Neuron (in vitro differentiated cells): ENCODE data around the gene CHN2.
A peak's percentile ranks its signal among the peaks of the same experiment; 100 is the strongest.
"Not testable (repeated sequence)": the region's sequence is repeated elsewhere in the genome, so short reads cannot be mapped to it uniquely, and the experiment has no call there.

Experiments
- H2AFZ ChIP-seq: one replicate; pipeline ENCODE4 v1.6.1; 2013; ENCODE audit warnings: low read depth, mild to moderate bottlenecking, inconsistent platforms, low read length, moderate library complexity
- H3K27me3 ChIP-seq: one replicate; pipeline ENCODE4 v1.6.1; 2013; ENCODE audit warnings: low read length; ENCODE audit not compliant: insufficient read depth
- H3K36me3 ChIP-seq: one replicate; pipeline ENCODE4 v1.6.1; 2013; ENCODE audit warnings: low read length; ENCODE audit not compliant: insufficient read depth
- H3K4me1 ChIP-seq: one replicate; pipeline ENCODE4 v1.6.1; 2013; ENCODE audit warnings: low read length; ENCODE audit not compliant: insufficient read depth
- H3K4me3 ChIP-seq: 2 replicates; pipeline ENCODE4 v1.5.1; 2013; ENCODE audit warnings: mild to moderate bottlenecking, low read length, moderate library complexity
- H3K9me3 ChIP-seq: one replicate; pipeline ENCODE4 v1.6.1; 2013; ENCODE audit warnings: low read length

Gene CHN2

GRCh38 chr7:29193316-29194205 is 1.0 kb upstream of the CHN2 start:
- Histone ChIP-seq H2AFZ (peak overlapping the region; percentile 79), H3K27me3 (peaks cover 71% of the 10 kb centered on the region), H3K4me1 (peaks cover 3% of the 10 kb centered on the region), H3K36me3 (no peaks in the 10 kb centered on the region), H3K4me3 (peak overlapping the region; percentile 47), H3K9me3 (no peaks in the 10 kb centered on the region)

GRCh38 chr7:29194206-29194593 is 375 bp upstream of the CHN2 start:
- H3K4me1 ChIP-seq = peaks cover 3% of the 10 kb centered on the region
- peak overlapping the region; percentile 79 for H2AFZ ChIP-seq
- no peaks in the 10 kb centered on the region for H3K36me3 ChIP-seq
- H3K9me3 ChIP-seq = no peaks in the 10 kb centered on the region
- H3K4me3 ChIP-seq = peak overlapping the region; percentile 47
- peaks cover 71% of the 10 kb centered on the region for H3K27me3 ChIP-seq

- H2AFZ ChIP-seq = no peak overlapping the region
- H3K36me3 ChIP-seq = no peaks in the 10 kb centered on the region
- H3K4me1 ChIP-seq = peaks cover 3% of the 10 kb centered on the region
- peaks cover 57% of the 10 kb centered on the region for H3K27me3 ChIP-seq
- no peak overlapping the region for H3K4me3 ChIP-seq
- no peaks in the 10 kb centered on the region for H3K9me3 ChIP-seq
Measured at GRCh38 chr7:29196191-29196590, 1.6 kb downstream of the CHN2 start.

GRCh38 chr7:29196971-29197595 is 2.5 kb downstream of the CHN2 start:
- Histone ChIP-seq H3K27me3 (peaks cover 48% of the 10 kb centered on the region), H3K4me3 (no peak overlapping the region), H3K9me3 (no peaks in the 10 kb centered on the region)

GRCh38 chr7:29197916-29198315 is 3.3 kb downstream of the CHN2 start:
- Histone ChIP-seq H3K9me3 (no peaks in the 10 kb centered on the region), H3K4me3 (no peak overlapping the region), H2AFZ (no peak overlapping the region), H3K27me3 (peaks cover 41% of the 10 kb centered on the region), H3K4me1 (peaks cover 3% of the 10 kb centered on the region), H3K36me3 (no peaks in the 10 kb centered on the region)

More at GRCh38 chr7:29196971-29197595, 2.5 kb downstream of the CHN2 start:
- no peak overlapping the region for H2AFZ ChIP-seq
- no peaks in the 10 kb centered on the region for H3K36me3 ChIP-seq
- H3K4me1 ChIP-seq = peaks cover 3% of the 10 kb centered on the region

DNA sequence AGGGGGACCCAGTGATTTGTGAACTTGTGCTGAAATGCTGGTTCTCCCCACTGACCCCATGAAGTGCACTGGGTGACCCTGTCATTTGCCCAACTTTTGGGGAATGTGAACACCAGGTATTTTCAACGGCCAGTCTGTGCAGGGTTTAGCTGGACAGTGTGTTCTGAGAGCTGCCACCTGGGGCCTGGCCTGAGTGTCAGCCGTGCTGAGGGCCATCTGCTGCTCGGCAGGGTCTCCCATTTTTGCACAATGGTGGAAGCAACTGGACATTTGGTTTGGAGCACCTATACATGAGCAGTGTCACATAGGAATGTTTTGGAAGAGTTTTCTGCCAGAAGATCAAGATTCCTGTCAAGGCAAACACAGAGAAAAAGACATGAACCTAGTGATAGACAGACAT is 5.2 kb downstream of the CHN2 start:
- Histone ChIP-seq H3K4me3 (no peak overlapping the region), H3K36me3 (no peaks in the 10 kb centered on the region), H2AFZ (no peak overlapping the region), H3K27me3 (peaks cover 26% of the 10 kb centered on the region), H3K4me1 (no peaks in the 10 kb centered on the region), H3K9me3 (no peaks in the 10 kb centered on the region)

GRCh38 chr7:29202651-29203069 is 8.1 kb downstream of the CHN2 start:
- no peak overlapping the region for H2AFZ ChIP-seq
- peaks cover 7% of the 10 kb centered on the region for H3K4me1 ChIP-seq
- peaks cover 3% of the 10 kb centered on the region for H3K27me3 ChIP-seq
- H3K9me3 ChIP-seq = no peaks in the 10 kb centered on the region
- no peak overlapping the region for H3K4me3 ChIP-seq
- H3K36me3 ChIP-seq = no peaks in the 10 kb centered on the region

DNA sequence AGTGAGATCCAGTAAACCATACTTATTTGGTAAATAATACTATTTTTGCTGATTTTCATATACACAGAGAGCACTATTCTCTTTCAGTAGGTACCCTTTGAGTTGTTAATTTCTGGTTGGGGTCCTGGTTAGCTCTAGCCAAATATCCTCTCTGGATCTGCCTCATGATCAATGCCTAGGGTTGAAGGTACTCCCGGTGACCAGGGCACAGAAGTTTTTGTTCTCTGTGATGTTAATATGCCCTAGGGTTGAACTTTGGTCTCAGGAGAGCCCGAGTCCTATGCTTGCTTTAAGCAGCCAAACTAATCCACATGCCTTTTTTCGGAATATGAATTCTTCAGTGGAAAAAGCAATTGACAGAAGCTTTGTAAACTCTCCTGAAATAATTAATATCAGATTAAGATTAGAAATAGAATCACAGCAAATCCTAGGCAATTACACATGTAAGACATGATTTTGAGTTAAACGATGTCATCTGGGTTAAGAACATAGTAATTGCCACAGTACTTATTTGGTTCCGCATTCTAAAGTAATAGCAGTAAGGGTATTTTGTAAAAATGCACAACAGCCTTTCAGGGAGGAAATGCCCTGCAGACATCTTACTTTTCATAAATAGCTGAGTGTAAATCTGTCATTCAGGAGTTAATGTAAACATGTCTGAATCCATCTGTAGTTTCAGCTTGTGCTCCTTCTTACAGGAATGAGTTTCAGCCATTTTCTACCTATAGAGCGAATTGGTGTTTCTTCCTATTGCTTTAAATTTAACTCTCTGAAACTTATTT is 10.1 kb downstream of the CHN2 start:
- Histone ChIP-seq H3K9me3 (no peaks in the 10 kb centered on the region), H3K27me3 (no peaks in the 10 kb centered on the region), H2AFZ (no peak overlapping the region), H3K4me1 (peaks cover 7% of the 10 kb centered on the region), H3K4me3 (no peak overlapping the region), H3K36me3 (no peaks in the 10 kb centered on the region)

DNA sequence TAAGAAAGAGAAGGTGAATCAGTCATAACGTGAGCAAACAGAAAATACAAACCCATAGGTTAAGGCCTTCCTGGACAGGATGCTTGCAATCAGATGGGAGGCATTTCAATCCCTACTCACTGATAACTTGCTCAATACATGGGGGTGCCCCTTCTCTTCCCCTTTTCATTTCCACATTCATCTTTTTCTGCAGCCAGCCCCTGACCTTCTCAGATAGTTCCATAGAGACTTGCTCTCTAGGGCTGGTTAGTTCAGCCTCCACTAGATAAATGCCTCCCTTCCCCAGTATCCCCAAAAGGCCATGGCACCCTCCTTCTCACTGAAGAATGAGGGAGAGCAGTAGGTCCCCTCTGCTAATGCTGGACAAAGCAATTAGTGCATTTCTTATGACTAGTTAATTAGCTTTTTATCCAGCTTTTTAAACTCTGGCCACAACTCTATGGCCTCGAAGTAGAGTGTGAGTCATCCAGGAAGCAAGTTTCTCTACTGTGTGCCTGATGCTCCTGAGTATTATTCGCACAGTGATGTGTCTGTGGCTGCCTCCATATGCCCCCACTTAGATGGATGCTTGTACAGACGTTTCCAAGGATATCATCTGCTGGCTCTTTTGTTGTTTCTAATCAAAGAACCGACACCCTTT is 12.7 kb downstream of the CHN2 start:
- Histone ChIP-seq H3K36me3 (no peaks in the 10 kb centered on the region), H3K9me3 (no peaks in the 10 kb centered on the region), H3K27me3 (no peaks in the 10 kb centered on the region), H2AFZ (no peak overlapping the region), H3K4me3 (no peak overlapping the region), H3K4me1 (peaks cover 7% of the 10 kb centered on the region)

DNA sequence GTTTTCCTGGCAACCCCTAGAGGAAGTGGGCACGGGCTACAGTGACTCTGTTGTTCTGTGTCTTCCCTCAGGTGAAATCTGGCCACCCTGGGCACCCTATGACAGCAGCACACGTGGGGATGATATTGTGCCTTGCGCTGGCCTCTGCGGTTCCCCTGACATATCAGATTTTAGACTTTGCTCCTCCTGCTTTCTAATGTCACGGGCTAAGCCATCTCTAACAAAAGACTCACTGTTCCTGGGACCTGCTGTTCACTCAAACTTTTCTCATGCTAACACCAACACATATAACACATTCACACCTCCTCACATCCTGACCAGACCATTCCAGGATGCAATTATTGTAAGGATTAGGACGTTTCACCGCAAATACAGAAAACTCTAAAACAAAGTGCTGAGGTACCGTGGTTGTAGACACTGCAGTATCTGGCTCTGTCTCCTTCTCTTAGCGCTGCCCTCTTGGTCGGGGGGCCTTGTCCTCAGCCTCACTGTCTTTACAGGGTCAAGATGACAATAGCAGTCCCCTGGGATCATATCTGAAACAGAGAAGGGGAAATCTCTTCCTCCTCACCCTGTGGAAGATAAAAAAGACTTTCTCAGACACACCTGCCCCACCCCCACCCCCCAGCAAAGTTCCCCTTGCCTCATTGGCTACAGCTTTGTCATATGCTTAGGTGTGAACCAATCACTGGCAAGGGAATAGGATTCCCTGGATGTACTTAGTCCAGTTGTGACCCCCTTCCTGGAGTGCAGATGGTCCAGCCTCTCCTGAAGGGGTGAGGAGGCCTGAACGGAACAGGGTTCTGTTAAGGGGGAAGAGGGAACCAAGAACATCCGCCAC is 14.1 kb downstream of the CHN2 start:
- H3K4me3 ChIP-seq = no peak overlapping the region
- H3K36me3 ChIP-seq = no peaks in the 10 kb centered on the region
- no peaks in the 10 kb centered on the region for H3K9me3 ChIP-seq

DNA sequence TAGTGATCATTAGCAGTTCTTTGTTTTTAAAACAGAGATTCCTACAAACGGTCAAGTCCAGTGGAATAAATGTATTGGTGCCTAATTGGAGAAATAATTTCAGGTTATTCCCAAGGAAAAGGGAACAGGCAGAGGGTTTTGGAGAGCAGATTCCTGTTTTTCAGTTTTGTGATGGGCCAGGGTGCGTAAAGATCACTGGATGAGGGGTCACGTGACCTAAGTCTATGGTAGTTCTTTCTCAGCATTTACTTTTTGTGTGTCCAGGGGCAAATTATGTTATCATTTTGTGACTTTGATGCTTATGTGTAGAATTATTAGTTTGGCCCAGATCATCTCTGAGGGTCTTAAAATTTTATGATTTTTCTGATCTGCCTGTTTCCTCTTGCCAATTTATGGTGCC is 15.2 kb downstream of the CHN2 start:
- no peak overlapping the region for H2AFZ ChIP-seq
- H3K4me3 ChIP-seq = no peak overlapping the region
- peaks cover 7% of the 10 kb centered on the region for H3K4me1 ChIP-seq
- no peaks in the 10 kb centered on the region for H3K9me3 ChIP-seq
- H3K36me3 ChIP-seq = no peaks in the 10 kb centered on the region
- no peaks in the 10 kb centered on the region for H3K27me3 ChIP-seq

More for the DNA sequence above, 14.1 kb downstream of the CHN2 start:
- Histone ChIP-seq H2AFZ (no peak overlapping the region), H3K27me3 (no peaks in the 10 kb centered on the region), H3K4me1 (peaks cover 7% of the 10 kb centered on the region)

DNA sequence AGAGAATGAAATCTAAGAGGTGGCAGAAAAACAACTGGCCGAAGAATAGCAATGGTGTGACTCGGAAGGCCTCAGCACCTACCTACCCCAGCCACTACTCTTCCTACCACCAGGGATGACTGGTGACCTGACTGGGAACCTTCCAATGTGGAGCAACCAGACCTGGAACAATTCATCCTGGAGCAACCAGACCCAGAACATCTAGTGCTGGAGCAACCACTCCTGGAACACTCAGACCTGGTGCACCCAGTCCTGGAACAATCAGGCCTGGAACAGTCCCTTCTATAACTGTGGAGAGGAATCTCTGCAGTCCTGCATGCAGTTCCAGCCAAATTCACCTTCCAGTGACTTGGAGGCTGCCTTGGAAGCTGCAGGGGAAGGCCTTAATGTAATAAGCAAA is 18.2 kb downstream of the CHN2 start:
- H2AFZ ChIP-seq, H3K4me3 ChIP-seq, H3K27me3 ChIP-seq, H3K36me3 ChIP-seq, H3K4me1 ChIP-seq, H3K9me3 ChIP-seq: not testable (repeated sequence)
